NOMO-1 (cell line): ENCODE measurements around the gene HS3ST5.
"Not testable (repeated sequence)": the region's sequence is repeated elsewhere in the genome, so short reads cannot be mapped to it uniquely, and the experiment has no call there.

Experiments
- DNase-seq, 2 experiments: peaks; one replicate each; lab custom pipeline; 2025; ENCODE audit not compliant: unreplicated experiment in 2 of 2; lab: John Stamatoyannopoulos, UW

HS3ST5 gene

GRCh38 chr6:114158838-114159694, 183.8 kb downstream of the HS3ST5 start:
- no peak for DNase-seq

- DNase-seq: no peak
These were observed 184.4 kb downstream of the HS3ST5 start for GRCh38 chr6:114158411-114158810.

GRCh38 chr6:114157848-114158247, 185.0 kb downstream of the HS3ST5 start:
- no peak for DNase-seq

DNA sequence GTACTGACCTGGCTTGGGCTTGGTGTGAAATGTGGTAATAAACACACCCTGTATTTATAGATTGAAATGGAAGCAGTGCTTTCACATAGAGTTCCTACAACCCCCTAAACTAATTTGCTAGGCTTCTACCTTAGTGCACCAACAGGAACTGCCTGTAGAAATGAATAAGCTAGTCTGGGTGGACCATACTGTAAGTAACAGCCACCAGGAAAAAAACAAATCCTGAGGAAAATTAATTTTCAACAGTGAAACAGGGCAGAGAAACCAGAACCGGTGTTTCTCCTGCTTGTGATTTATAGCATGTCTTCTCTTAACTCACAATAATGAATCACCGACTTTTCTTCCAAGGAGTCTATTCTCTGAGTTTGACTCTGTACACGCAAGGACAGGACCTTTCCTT, 187.1 kb downstream of the HS3ST5 start:
- DNase-seq: no peak

GRCh38 chr6:114154812-114155211, 188.0 kb downstream of the HS3ST5 start:
- no peak for DNase-seq

DNA sequence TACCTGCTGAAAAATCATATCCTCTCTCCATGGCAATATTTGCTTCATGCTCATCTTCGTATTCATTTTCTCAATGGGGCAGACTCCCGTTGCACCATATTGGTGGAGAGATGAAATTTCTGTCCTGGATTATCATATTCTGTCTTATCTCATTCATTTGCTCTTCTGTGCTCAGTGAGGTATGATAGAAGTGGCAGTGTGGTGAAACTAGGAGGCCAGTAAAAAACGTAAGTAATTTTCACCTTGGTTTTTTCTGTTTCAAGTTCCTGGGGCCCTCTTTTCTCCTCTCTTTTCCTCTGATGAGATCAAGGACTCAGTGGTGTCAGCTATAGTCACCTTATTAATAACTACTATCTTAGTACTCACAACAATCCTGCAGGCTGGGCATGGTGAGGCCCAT, 189.4 kb downstream of the HS3ST5 start:
- no peak for DNase-seq

DNA sequence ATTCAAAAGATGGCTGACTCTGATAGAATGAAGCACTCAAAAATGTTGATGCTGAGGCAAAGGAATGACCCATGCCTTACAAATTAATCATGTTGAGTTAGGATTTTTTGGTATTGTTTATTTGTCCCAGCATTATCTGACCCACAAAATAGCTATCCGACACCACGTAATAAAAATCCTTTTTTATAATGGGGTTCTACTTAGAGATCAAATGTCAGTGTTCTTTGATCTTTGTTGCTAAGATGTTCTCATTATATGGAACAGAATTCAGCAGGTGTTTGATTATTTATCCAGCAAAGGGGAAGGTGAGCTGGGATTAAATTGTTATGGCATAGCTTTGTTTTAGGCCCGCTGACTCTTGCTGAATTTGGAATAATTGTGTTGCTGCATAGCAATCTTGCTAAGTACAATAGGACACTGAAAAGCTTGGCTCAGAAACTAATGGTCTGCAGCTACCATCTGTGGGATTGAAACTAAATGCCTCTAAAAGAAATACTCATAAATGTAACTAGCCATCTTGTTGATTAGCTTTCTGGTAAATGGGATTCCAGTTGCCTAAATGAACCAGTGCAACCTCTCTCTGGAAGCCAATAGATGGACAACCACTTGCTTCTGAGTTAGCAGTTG, 191.6 kb downstream of the HS3ST5 start:
- DNase-seq: no peak

DNA sequence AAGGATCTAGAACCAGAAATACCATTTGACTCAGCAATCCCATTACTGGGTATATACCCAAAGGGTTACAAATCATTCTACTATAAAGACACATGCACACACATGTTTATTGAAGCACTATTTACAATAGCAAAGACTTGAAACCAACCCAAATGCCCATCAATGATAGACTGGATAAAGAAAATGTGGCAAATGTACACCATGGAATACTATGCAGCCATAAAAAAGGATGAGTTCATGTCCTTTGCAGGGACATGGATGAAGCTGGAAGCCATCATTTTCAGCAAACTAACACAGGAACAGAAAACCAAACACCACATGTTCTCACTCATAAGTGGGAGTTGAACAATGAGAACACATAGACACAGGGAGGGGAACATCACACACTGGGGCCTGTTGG, 193.6 kb downstream of the HS3ST5 start:
- DNase-seq: not testable (repeated sequence)

DNA sequence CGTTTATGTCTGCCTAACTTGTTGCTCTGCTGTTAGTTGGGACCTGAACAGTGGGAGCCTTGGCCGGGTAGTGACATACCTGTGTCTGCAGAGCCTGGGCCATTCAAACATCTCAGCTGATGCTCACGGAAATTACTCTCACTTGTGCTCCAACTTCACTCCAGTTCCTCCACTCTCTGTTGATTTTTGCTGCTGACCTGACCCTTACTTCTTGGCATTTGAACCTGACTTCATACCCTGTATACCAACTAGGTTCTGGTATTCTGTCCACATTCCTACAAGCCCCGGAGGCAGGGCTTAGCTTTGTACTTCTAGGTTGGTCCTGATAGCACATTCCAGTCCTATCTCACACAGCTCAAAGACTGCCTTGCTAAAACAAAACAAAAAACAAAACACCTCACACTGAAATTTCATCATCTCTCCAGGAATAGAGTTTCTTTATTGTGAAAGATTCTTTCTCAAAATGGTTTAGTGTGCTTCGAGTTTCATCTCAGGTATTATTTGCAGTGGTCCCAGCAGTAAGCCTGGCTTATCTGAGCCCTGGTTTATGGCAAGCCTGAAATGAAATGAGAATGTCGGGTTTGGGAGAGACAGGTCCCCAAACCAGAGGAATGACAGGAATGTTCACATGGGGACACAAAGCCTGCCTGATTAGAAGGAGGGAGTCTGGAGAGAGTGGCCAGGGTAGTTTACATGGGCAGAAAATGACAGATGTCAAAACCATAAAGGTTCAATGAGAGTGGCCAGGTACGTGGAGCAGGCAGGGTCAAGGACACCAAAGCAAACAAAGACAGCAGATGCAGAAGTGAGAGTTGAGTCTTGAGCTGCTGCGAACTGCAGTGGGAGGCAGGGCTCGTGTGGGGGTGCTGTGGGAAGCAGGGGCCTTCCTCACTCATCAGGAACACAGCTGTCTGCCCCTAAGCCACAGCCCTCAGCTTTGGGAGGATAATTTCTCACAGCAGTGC, 197.7 kb downstream of the HS3ST5 start:
- no peak for DNase-seq

DNA sequence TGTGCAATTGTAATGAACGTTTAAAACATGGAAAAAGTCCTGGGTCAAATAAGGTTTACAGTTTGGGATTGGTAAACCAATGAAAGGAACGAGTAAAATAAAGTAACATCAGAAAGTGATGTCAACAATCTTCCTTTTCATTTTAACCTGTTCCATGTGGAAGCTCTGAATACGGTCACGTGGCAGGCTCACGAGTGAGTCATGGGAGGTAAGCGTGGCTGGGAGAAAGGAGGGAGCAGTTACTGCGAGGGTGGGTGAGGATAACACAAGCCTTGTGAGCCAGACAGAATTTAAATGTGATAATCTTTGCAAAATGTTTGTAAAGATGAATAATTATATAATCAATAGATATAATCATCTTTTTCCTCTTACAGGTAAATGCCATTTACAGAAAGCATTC, 200.6 kb downstream of the HS3ST5 start:
- DNase-seq: no peak

GRCh38 chr6:114140416-114140815, 202.4 kb downstream of the HS3ST5 start:
- no peak for DNase-seq

DNA sequence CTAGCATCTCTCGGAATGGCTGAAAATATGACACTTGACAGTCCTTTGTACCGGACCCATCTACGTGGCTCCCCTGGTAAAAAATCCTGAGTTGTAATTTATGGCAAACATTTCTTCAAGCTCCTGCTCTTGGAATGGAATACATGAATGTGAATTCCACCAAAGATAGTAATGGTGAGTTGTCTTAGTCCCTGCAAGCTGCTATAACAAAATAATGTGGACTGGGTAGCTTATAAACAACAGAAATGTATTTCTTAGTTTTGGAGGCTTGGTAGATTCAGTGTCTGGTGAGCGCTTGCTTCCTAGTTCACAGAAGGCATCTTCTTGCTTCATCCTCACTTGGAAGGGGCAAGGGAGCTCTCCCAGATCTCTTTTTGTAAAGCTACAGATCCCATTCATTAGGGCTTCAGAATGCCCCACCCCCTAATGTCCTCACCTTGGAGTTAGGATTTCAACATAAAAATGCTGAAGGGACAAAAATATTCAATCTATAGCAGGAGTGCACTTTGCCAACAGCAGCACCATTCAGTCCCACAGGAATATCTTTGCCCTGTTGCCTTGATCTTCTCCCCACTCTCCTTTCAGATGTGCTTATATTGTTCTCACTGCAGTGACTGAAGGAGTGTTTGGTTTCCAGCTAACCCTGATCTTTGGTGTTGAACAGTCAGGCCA, 204.1 kb downstream of the HS3ST5 start:
- DNase-seq: no peak

GRCh38 chr6:114135363-114135971, 207.4 kb downstream of the HS3ST5 start:
- no peak for DNase-seq

DNA sequence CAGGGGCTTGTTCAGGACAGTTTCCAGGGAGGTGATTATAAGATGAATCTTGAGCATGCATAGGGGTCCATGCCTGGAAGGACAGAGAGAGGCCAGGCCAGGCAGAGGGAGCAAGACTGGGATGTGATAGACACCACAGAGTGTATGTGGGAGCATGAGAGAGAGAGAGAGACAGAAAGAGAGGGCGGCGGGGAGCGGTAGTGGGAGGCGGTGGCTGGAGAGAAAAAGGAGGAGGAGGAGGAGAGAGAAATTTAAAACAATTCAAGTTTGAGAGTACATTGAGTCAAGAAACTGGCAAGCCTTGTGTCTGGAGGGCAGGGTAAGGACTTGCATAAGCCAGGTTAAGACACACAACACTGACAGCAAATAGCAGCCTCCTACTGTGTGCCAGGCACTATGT, 209.0 kb downstream of the HS3ST5 start:
- DNase-seq: no peak

DNA sequence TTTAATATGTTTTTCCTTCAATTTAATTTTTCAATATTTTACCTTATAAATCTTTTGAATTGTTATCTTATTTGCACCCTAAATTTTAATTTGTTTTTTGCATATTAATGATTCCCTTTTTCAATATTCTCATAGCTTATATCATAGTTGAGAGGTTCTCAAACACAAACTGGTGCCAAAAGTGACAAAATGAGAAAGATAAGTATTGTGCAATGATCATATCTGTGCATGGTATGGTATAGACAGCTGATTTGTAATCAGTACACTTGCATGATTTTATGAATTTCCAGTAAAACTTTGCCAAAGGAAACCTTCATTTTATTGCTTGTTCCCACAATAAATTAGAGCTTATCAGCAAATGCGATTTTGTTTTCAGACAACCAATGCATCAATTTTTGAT, 210.9 kb downstream of the HS3ST5 start:
- no peak for DNase-seq

DNA sequence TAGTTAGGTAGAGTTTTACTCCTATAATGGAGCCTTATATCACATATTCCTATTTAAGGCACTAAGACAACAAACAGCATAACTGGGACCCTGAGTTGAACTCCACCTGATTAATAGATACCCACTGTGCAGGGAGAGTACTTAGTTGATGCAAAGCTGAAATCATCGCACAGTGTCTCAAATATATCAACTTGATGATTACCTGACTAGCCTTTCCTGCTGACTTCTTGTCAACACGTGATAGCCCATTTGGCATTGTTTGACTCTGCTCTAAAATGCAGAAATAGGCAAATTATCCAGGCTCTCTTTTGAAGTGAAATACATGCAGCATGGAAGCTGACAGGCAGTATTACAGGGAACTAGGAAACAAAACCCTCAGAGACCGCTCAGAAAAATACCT, 217.2 kb downstream of the HS3ST5 start:
- no peak for DNase-seq

DNA sequence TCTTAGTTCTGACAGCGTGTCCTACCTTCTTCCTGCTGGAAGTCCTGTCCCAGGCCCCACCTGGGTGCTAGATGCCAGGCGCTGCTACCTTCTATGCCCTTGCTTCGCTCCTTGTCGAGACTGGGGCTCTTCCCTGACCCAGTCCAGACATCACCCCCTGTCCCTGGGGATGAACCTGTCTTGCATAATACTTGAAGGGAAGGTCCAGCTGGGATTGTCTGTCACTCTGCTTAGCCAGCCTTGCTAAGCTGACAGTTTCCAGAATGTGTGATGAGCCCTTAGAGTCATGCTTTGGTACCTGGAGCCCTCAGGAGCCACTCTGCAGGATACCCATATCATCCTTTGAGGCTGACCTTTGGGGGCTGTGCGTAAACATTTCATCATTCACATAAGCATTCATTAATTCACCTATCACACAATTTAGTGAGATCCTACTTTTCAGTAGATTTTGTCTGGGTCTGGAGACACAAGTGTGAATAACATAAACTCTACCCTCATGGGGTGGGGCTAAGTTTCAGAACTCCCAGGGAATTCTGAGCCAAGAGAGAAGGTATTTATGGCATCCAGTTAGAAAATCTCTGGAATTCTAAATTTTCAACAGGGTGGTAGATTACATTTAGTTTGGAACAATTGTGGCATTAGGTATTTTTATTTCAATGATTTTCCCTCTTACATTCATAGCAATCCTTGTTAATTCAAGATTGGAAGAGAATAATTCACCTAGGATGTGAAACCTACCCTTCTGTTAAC, 220.7 kb downstream of the HS3ST5 start:
- no peak for DNase-seq

GRCh38 chr6:114119056-114119455, 223.8 kb downstream of the HS3ST5 start:
- DNase-seq: no peak

- DNase-seq: no peak
These were observed 227.2 kb downstream of the HS3ST5 start for GRCh38 chr6:114115652-114116051.
